Stimulated activated CD4-positive, alpha-beta T cell treated with anti-CD3 and anti-CD28 coated beads, Interleukin-15, amount 100 ng/mL, for 48 hours (primary cell): ENCODE results near the gene RCOR1.
"Not testable (repeated sequence)": the region's sequence is repeated elsewhere in the genome, so short reads cannot be mapped to it uniquely, and the experiment has no call there.

ENCODE experiments used
- DNase-seq, 2 donors: peaks; one replicate each; pipeline ENCODE4 v3.0.0-alpha.2; 2020; ENCODE audit warnings: low read depth in 2 of 2

RCOR1 gene

DNA sequence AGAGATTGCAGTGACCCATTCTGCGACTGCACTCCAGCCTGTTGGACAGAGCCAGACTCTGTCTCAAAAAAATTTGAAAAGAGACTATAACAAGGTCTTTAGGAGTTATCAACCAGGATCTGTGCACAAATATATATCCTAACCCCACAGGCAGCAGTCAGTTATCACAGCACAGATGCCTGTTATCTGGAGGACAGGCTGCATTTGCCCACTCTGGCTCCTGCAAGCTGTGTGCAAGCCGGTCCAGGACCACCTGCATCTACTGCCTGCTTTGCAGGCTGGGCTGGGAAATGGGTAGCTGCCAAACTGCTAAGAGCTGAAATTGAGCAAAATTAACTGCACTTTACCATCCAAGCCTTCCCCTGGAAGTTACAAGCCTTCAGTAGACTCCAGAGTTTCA is 21.4 kb upstream of the RCOR1 start:
- no peak for DNase-seq

DNA sequence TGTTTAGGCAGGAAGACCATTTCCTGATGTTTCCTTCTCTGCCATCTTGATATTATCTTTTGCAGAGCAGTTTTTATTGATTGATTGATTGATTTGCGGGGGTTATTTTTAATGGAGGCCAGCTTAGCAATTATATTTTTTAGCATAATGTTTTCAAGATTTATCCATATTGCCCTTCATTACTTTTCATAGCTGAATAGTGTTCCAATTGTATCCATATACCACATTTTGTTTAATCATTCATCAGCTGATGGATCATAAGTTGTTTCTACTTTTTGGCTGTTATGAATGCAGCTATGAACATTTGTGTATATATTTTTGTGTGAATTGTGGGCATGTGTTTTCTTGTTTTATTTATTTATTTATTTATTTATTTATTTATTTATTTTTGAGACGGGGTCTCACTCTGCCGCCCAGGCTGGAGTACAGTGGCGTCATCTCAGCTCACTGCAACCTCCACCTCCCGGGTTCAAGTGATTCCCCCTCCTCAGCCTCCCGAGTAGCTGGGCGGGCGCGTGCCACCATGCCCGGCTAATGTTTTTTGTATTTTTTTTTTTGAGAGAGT is 20.9 kb upstream of the RCOR1 start:
- DNase-seq = no peak

DNA sequence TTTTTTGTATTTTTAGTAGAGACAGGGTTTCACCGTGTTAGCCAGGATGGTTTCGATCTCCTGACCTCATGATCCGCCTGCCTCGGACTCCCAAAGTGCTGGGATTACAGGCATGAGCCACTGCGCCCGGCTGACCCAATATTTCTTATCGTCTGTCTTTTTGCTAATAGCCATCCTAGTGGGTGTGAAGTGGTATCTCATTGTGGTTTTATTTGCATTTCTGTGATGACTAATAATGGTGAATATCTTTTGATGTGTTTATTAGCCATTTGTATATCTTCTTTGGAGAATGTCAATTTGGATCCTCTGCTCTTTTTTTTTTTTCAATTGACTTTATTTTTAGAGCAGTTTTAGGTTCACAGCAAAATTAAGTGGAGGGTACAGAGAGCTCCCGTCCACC is 19.3 kb upstream of the RCOR1 start:
- DNase-seq = not testable (repeated sequence)

DNA sequence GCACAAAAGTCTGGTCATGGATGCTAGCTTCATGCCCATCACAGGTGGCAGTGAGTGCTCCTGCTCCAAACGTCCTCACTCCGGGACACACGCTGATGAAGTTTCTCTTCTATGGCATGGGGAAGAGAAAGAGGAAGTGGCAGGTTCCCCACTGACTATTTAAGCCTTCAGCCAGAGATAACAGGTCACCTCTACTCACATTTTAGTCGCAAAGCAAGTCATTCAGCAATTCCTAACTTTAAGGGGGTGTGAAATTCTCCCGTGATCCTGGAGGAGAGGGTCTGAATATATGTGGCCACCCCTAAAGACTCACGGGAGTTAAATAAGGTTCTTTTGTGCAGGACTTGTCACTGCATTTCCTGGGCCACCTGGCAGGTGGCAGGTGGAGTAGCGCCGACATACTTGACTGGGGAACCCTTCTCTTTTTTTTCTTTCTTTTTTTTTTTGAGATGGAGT is 18.8 kb upstream of the RCOR1 start:
- no peak for DNase-seq

DNA sequence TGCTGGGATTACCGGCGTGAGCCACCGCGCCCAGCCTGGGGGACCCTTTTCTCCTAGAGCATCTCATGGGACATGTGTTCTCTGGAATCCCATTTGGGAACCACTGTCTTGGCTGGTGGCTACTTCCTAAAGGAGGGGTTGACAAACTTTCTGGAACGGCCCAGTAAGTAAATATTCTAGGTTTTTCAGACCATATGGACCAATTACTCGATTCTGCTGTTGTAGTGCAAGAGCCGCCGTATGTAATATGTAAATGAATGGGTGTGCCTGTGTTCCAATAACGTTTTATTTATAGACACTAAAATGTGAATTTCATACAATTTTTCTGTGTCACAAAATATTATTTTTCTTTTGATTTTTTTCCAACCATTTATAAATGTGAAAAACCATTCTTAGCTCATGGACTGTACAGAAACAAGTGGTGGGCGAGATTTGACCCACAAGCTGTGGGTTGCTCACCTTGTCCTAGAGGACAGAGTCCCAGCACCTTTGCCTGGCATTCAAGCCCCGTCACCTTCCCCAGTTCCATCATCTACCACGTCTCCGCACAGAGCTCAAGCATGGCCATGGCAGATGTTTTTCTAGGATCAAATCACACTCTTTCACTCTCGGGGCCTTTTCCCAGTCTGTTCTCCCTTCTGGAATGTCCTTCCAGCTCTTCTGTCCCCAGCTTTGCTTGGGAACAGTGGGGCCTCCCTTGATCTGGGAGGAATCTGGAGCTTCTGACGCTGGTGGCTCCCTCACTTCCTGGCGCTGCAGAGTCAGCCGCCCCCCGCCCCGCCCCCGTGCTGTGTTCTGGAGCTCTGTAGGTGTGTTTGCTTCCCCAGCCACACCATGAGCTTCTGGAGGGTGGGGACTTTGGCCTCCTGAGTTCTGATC is 17.9 kb upstream of the RCOR1 start:
- DNase-seq = no peak

DNA sequence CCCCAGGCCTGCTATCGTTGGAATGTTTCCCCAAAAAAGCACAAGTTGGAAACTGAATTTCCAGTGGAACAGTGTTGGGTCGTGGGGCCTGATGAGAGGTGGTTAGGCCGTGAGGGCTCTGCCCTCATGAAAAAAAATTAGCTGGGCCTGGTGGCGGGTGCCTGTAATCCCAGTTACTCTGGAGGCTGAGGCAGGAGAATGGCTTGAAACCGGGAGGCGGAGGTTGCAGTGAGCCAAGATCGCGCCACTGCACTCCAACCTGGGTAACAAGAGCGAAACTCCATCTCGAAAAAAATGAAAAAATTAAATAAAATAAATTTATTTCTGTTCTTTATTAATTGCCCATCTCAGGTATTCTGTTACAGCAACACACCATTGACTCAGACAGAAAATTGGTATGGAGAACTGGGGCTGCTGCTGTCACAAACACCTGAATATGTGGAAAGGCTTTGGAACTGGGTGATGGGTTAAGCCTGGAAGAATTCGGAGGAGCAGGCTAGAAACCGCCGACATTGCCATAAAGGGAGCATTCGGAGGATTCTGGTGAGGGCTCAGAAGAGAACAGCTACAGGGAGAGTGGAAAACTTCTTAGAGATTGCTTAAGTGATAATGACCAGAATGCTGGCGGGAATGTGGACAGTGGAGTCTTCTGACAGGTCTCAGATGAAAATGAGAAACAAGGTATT is 17.1 kb upstream of the RCOR1 start:
- DNase-seq = no peak

DNA sequence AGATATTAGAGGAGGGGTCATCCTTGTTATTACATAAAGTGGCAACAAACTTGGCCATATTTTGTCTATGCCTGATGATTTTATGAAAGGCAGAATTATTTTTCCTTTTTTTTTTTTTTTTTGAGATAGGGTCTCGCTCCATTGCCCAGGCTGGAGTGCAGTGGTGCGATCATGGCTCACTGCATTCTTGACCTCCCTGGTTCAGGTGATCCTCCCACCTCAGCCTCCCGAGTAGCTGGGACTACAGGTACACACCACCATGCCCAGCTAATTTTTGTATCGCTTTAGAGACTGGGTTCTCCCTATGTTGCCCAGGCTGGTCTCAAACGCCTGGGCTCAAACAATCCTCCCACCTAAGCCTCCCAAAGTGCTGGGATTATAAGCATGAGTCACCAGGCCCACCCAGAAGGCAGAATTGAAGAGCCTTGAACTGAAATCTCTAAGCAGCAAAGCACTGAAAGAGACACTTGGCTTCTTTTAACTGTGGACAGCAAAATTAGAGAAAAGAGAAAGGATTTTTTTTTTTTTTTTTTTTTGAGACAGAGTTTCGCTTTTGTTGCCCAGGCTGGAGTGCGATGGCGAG is 16.5 kb upstream of the RCOR1 start:
- not testable (repeated sequence) for DNase-seq

DNA sequence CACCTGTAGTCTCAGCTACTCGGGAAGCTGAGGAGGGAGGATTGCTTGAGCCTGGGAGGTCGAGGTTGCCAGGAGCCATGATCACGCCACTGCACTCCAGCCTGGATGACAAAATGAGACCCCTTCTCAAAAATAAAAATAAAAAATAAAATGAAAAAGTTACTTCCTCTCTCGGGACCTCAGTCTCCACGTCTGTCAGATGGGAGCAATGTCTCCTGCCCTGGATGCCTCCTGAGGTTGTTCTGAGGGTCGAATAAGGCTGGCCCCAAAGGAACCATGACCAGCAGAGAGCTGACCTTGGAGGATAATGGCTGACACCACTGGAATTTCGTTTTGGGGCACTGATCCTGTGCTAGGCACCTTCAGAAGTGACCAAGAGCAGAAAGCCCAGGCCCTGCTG is 13.6 kb upstream of the RCOR1 start:
- no peak for DNase-seq

DNA sequence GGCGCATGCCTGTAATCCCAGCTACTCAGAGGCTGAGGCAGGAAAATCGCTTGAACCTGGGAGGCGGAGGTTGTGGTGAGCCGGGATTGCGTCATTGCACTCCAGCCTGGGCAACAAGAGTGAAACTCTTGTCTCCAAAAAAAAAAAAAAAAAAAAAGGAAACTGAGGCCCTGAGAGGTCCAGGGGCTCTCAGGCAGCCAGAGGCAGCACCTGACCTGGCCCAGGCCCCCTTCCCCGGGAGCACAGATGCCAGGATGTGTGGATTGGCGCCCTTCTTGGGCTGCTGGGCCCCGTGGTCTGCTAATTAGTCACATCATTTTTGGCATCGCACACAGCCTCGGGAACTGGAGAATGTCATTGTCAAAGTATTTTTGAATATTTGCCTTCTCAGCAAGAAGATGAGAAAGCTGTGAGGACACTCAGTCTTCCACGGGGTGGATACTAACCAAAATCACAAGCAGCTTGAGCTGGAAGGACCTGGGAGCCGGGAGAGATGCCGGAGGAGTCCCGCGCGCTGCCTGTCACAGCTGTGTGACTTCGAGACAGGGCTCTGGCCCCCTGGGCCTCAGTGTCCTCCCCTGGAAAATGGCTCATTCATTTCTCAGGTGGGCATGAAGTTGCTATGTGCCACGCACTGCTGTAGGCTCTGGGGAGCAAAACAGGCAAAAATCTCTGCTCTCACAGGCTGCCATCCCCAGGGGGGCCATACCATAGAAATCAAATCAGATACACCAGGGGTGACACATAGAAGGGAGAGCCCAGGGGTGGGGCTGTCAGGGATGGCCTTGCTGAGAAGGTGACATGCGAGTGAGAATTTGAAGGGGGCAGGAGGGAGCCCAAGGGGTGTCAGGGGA is 12.5 kb upstream of the RCOR1 start:
- no peak for DNase-seq

DNA sequence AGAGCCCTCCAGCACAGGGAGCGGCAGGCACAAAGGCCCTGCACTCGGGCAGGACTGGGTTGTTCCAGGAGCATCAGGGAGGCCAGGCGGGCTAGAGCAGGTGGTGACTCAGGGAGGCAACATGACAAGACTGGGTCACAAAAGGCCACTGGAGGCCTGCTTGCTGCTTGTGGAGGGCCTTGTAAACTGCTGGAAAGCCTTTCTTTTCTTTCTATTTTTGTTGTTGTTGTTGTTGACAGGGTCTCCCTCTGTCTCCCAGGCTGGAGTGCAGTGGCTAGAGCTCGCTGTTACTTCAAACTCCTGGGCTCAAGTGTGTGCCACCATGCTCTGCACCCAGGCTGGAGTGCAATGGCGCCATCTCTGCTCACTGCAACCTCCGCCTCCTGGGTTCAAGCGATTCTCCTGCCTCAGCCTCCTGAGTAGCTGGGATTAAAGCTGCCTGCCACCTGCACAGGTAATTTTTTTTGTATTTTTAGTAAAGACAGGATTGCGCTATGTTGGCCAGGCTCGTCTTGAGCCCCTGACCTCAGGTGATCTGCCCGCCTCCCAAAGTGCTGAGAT is 11.8 kb upstream of the RCOR1 start:
- no peak for DNase-seq

DNA sequence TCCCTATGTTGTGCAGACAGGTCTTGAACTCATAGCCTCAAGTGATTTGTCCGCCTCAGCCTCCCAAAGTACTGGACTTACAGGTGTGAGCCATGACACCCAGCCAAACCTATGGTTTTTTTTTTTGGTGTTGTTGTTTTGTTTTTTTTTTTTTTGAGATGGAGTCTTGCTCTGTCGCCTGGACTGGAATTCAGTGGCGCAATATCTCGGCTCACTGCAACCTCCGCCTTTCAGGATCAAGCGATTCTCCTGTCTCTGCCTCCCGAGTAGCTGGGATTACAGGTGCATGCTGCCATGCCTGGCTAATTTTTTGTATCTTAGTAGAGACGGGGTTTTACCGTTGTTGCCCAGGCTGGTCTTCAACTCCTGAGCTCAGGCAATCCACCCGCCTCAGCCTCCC is 11.3 kb upstream of the RCOR1 start:
- DNase-seq = no peak

DNA sequence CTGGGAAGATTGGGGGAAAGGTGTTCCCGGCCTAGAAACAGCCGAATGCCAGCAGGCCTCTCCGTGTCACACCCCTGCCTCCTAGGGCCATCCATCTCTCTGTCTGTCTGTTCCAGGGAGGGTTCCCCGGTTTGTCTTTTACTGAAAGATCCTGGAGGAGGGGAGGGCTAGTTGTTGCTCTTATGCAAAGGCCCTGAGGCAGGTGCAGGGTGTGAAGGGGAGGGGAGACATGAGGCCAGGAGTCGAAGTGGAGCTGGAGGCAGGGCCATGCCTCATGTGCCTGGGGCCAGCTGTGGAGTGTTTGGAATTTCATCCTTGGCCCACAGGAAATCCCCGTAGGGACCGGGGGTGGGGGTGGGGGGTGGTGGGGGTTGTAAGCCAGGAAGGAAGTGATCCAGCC is 8.7 kb upstream of the RCOR1 start:
- no peak for DNase-seq

DNA sequence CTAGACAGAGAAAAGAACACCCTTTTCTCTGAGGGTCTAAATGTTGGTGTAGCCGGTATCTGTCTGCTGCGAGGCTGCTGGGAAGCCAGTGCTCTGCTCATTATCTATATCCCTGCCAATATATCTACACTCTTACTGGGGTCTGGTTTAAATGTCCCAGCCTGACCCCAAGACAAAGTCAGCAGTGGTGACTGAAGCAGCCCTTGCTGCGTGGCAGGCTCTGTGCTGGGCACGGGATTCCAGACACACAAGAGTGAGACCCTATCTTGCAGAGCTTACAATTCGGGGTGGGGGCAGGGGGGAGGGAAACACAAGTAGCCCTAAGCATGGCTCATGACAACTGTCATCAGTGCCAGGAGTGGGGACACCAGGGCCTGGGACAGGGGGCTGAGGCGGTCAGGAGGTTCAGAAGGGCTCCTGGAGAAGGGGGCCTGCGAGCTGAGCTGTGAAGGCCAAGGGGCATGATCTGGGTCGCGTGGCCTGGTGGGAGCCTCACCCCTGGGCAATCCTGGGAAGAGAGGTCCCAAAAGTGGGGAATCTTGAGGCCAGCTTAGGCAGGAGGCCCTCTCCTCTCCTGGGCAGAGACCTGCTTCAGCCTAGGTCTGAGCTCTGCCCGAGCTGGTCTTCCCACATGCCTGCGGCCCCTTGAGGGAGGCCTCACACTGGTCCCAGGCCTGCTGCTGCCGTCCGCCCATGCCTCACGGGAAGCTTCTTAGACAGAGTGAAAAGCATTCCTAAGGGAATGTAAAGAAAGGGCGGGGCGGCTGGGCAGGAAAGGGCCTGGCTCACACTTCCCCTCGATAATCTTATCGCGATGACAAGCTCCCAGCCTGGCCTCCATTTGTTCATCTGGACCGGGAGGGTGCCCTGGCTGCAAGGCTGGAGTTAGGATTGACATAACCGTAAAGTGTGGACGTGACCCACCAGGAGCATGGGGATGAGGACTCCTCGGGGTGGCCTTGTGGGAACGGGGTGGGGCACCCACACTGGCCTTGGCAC is 7.3 kb upstream of the RCOR1 start:
- no peak for DNase-seq

DNA sequence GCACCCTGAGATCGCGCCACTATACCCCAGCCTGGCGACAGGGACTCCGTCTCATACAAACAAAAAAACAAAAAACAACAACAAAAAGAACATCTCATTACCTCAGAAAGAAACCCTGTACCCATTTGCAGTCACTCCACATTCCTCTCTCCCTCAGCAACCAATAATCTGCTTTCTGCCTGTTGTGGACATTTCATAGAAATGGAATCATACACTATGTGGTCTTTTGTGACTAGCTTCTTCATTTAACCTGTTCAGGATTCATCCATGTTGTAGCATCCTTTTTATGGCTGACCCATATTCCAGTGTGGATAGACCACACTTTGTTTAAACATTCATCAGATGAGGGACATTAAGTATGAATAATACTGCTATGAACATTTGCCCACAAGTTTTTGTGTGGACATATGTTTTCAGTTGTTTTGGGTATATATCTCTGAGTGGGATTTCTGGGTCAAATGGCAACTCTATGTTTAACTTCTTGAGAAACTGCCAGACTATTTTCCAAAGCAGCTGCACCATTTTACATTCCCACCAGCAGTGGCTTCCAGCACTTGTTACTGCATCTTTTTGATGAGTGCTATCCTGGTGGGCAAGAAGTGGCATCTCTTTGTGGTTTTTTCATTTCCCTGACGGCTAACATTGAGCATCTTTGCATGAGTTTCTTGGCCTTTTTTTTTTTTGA is 5.9 kb upstream of the RCOR1 start:
- no peak for DNase-seq

DNA sequence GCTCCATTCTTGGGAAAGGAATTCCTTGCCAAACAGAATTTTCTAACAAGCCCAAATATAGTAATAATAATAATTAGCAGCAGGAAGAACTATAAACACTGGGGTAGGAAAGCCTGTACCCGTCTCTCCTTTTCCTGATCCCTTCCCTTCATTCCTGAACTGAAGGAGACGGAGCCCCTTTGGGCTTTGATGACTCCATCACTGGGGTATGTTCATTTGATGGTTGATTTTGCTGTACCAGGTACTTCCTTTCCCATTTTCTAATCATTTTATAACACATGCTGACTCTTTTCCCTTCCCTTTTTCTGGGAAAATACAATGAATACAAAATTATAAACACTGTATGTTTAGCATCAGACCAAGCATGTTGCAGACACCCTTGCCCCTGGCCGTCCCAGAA is 3.6 kb upstream of the RCOR1 start:
- DNase-seq = no peak

DNA sequence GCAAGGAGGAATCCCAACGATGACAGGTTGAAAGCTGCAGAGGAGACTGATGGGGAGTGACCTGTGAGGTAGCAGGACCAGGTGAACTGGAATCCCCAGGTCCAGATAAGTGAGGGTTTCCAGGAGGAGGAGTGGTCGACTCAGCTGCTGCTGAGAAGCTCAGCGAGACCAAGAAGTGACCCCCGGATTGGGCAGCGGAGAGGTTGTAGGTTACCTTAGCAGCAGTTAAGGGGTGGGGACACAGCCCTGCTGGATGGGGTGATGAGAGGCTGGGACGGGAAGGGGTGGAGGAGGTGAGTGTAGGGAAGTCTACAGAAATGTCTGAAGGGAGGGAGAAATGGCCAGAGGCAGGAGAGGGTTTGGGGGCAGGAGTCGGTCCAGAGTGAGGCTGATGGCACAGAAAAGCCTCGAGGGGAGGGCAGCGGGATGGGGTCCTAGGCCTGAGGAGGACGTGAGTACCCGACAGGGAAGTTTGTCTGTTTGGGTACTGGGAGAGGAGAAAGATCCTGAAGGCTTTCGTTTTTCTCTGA is 2.6 kb upstream of the RCOR1 start:
- no peak for DNase-seq

DNA sequence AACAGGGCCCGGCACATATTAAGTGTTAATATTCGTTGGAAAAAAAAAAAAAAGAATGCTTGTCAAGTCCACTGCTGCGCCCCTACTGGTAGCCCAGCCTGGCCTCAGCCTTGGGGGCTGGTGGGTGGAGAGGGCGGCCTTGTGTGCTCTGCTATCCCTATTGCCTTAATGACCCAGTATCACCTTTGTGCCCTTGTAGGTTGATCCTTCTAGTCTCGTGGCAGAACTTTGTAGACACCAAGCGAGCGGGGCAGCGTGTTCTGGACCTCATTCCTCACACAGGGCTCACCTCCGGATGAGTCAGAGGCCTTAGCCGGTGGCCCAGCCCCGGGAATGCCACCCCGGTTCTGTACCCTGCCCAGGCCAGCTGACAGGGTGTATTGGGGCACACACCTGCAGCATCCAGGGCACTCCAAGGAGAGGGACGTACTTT is 1.8 kb upstream of the RCOR1 start:
- no peak for DNase-seq

DNA sequence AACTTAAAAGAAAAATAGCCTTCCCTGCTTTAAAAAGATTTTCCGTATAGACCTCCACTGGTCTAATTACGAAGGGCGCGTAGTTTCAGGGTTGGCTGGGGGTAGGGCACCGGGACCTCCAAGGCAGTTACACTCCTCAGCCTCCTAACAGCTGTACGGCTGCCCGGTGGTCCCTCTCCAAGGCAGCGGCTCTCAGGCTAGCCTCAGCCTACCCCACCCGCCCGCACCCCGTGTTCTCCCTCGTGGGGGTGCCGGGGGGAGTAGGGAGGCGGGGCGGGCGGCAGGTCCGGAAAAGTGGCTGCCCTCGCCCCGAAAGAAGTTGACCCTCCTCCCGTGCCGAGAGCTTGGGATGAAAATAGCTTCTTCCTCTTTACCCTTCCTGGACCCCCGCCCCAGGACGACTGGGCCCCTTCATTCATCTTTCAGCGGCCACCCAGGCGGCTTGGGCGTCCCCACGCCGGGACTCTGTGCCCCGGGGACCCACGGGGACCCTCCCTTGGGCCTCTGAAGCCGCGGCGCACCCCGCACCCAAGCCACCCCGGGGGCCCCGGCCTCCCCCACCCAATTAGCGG is 991 bp upstream of the RCOR1 start:
- DNase-seq = no peak

DNA sequence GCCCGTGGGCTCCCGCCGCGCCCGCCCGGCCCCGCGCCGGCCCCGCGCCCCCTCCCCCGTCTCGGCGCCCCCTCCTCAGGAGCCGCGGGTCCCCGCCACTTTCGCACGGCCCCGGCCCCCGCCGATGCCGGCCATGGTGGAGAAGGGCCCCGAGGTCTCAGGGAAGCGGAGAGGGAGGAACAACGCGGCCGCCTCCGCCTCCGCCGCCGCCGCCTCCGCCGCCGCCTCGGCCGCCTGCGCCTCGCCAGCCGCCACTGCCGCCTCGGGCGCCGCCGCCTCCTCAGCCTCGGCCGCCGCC is 263 bp downstream of the RCOR1 start:
- peak in 1 of 2 donors; percentile 3 for DNase-seq
